Activated CD4-positive, alpha-beta T cell treated with anti-CD3 and anti-CD28 coated beads, Interleukin-2, Interleukin-6, amounts not matched to agents 100 ng/mL and 50 ng/mL, durations not matched to agents 16 hours and 8 hours (primary cell): ENCODE measurements around the gene RUVBL2.
A peak's percentile ranks its signal among the peaks of the same experiment; 100 is the strongest.
"Not testable (repeated sequence)": the region's sequence is repeated elsewhere in the genome, so short reads cannot be mapped to it uniquely, and the experiment has no call there.

Source experiments
- DNase-seq: peaks from one replicate; pipeline ENCODE4 v3.0.0-alpha.2; 2020

RUVBL2 gene

GRCh38 chr19:49050376-49051033 is 56.8 kb downstream of the RUVBL2 start:
- DNase-seq, result not testable (repeated sequence)

GRCh38 chr19:49056101-49056901 is 62.6 kb downstream of the RUVBL2 start:
- peak; percentile 53 for DNase-seq

- DNase-seq, result not testable (repeated sequence)
These were observed 63.4 kb downstream of the RUVBL2 start for GRCh38 chr19:49056902-49057596.

- DNase-seq, result peak; percentile 32
These were observed 64.0 kb downstream of the RUVBL2 start, which contains the start of gene CGB7 for GRCh38 chr19:49057636-49058234. TSS of gene CGB7 (minus strand) at chr19:49057749. CDS start at chr19:49055375, 2,374 bp downstream.

GRCh38 chr19:49058562-49058961 is 64.9 kb downstream of the RUVBL2 start:
- DNase-seq, result peak; percentile 38

- DNase-seq, result no peak
These were observed 65.4 kb downstream of the RUVBL2 start for GRCh38 chr19:49059053-49059452.

GRCh38 chr19:49061000-49061399 is 67.3 kb downstream of the RUVBL2 start:
- DNase-seq, result no peak

GRCh38 chr19:49061445-49061844 is 67.8 kb downstream of the RUVBL2 start:
- DNase-seq, result no peak

GRCh38 chr19:49064029-49064629 is 70.4 kb downstream of the RUVBL2 start:
- DNase-seq, result no peak

- no peak for DNase-seq
These were observed 71.3 kb downstream of the RUVBL2 start, which contains the start of gene NTF4 for GRCh38 chr19:49064768-49065611. TSS of gene NTF4 (minus strand) at chr19:49064818. CDS start at chr19:49061997, 2,821 bp downstream.
